ENCODE measurements around the gene WBP11.
"Not testable (repeated sequence)": the region's sequence is repeated elsewhere in the genome, so short reads cannot be mapped to it uniquely, and the experiment has no call there.

WBP11 gene

GRCh38 chr12:14743061-14743460 is 60.2 kb downstream of the WBP11 start:
- no peak overlapping the region for H3K27ac ChIP-seq

GRCh38 chr12:14741942-14742341 is 61.3 kb downstream of the WBP11 start:
- no peak overlapping the region for H3K27ac ChIP-seq
- TF ChIP-seq ZFX (IDR thresholded peaks at IDR 0.05; ENCODE audit: borderline replicate concordance) = no peak
- TF ChIP-seq CTCF (IDR thresholded peaks at IDR 0.05) = no peak

More at GRCh38 chr12:14743061-14743460, 60.2 kb downstream of the WBP11 start:
- TF ChIP-seq CTCF (IDR thresholded peaks at IDR 0.05) = no peak
- TF ChIP-seq ZFX (IDR thresholded peaks at IDR 0.05; ENCODE audit: borderline replicate concordance) = no peak

- no peak for TF ChIP-seq ZFX (IDR thresholded peaks at IDR 0.05; ENCODE audit: borderline replicate concordance)
- no peak for TF ChIP-seq CTCF (IDR thresholded peaks at IDR 0.05)
- no peak overlapping the region for H3K27ac ChIP-seq
Observed at GRCh38 chr12:14741153-14741552, 62.1 kb downstream of the WBP11 start.

GRCh38 chr12:14736441-14736840 is 66.8 kb downstream of the WBP11 start:
- H3K27ac ChIP-seq = not testable (repeated sequence)

Data from 22Rv1 (cell line).